NCI-H526 treated with DMSO at 0.1 percent for 48 hours (cell line): ENCODE results near the gene GALNT18.
A peak's percentile ranks its signal among the peaks of the same experiment; 100 is the strongest.

Source experiments
- DNase-seq: peaks from one replicate; lab custom pipeline; 2025; lab: John Stamatoyannopoulos, UW

GALNT18 gene

GRCh38 chr11:11531131-11531908 lies 90.5 kb downstream of the GALNT18 start:
- DNase-seq, result no peak

- DNase-seq, result no peak
Measured at GRCh38 chr11:11528986-11529385, 92.8 kb downstream of the GALNT18 start.

GRCh38 chr11:11525283-11525682 lies 96.5 kb downstream of the GALNT18 start:
- DNase-seq, result no peak

- no peak for DNase-seq
Measured at GRCh38 chr11:11524436-11525061, 97.3 kb downstream of the GALNT18 start.

GRCh38 chr11:11522591-11522990 lies 99.2 kb downstream of the GALNT18 start:
- DNase-seq, result no peak

- DNase-seq, result no peak
Measured at GRCh38 chr11:11521306-11522002, 100.4 kb downstream of the GALNT18 start.

GRCh38 chr11:11520231-11521015 lies 101.4 kb downstream of the GALNT18 start:
- DNase-seq, result no peak

- DNase-seq, result no peak
Measured at GRCh38 chr11:11519184-11519583, 102.6 kb downstream of the GALNT18 start.

- no peak for DNase-seq
Measured at GRCh38 chr11:11514246-11514645, 107.6 kb downstream of the GALNT18 start.

- no peak for DNase-seq
Measured at GRCh38 chr11:11513422-11513821, 108.4 kb downstream of the GALNT18 start.

GRCh38 chr11:11512929-11513328 lies 108.9 kb downstream of the GALNT18 start:
- DNase-seq, result no peak

GRCh38 chr11:11512502-11512901 lies 109.3 kb downstream of the GALNT18 start:
- no peak for DNase-seq

- no peak for DNase-seq
Measured at GRCh38 chr11:11512090-11512489, 109.7 kb downstream of the GALNT18 start.

GRCh38 chr11:11510939-11511338 lies 110.9 kb downstream of the GALNT18 start:
- no peak for DNase-seq

- DNase-seq, result no peak
Measured at GRCh38 chr11:11505692-11506091, 116.1 kb downstream of the GALNT18 start.

GRCh38 chr11:11505190-11505589 lies 116.6 kb downstream of the GALNT18 start:
- no peak for DNase-seq

GRCh38 chr11:11504071-11504470 lies 117.7 kb downstream of the GALNT18 start:
- no peak for DNase-seq

- peak; percentile 39 for DNase-seq
Measured at GRCh38 chr11:11502263-11502861, 119.4 kb downstream of the GALNT18 start.

GRCh38 chr11:11501546-11502262 lies 120.1 kb downstream of the GALNT18 start:
- no peak for DNase-seq

GRCh38 chr11:11500744-11501487 lies 120.9 kb downstream of the GALNT18 start:
- DNase-seq, result no peak
